GM21576 (cell line): ENCODE data around the gene CD22.

ENCODE experiments used
- ATAC-seq: cut with Tn5 transposase; IDR thresholded peaks from one replicate; pipeline ENCODE4 v1.9.1; 2021; ENCODE audit warnings: mild to moderate bottlenecking, moderate library complexity; ENCODE audit not compliant: unreplicated experiment

Gene CD22

GRCh38 chr19:35295792-35296462 is 33.1 kb upstream of the CD22 start:
- ATAC-seq: no peak

DNA sequence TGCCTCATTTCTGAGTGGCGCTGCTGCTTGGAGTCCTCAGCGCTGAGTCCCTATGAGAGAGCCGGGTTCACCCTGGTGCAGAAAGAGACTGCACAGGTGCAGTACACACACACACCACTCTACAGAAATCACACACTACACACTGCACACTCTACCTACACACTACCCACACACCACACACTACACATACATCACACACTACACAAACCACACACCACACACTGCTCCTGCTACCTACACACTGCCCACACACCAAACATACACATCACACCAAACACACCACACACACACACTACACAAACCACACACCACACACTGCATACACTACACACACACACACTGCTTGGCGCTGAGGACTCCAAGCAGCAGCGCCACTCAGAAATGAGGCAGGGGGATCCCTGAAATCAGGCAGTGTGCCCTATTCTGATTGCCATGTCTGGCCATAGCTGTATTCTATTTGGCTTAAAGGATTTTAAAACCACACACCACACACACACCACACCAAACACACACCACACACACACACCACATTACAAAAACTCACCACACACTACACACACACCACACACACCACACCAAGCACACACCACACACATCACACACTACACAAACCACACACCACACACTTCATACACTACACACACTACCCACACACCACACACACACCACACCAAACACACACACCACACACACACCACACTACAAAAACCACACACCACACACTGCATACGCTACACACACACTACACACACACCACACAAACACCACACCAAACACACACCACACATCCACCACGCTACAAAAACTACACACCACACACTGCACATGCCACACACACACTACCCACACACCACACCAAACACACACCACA is 32.1 kb upstream of the CD22 start:
- no peak for ATAC-seq

GRCh38 chr19:35297515-35297848 is 31.5 kb upstream of the CD22 start:
- no peak for ATAC-seq

- no peak for ATAC-seq
Measured at GRCh38 chr19:35297922-35298321, 31.1 kb upstream of the CD22 start.

DNA sequence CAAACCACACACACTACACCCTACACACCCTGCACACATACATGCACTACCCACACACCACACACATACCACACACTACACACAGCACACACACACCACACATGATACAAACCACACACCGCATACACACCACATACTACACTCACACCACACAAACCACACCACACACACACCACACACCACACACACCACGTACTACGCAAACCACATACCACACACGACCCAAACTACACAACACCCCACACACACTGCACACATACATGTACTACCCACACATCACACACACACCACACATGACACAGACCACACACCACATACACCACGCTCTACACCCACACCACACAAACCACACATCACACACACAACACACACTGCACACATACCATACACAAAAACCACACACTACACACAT is 30.4 kb upstream of the CD22 start:
- no peak for ATAC-seq

DNA sequence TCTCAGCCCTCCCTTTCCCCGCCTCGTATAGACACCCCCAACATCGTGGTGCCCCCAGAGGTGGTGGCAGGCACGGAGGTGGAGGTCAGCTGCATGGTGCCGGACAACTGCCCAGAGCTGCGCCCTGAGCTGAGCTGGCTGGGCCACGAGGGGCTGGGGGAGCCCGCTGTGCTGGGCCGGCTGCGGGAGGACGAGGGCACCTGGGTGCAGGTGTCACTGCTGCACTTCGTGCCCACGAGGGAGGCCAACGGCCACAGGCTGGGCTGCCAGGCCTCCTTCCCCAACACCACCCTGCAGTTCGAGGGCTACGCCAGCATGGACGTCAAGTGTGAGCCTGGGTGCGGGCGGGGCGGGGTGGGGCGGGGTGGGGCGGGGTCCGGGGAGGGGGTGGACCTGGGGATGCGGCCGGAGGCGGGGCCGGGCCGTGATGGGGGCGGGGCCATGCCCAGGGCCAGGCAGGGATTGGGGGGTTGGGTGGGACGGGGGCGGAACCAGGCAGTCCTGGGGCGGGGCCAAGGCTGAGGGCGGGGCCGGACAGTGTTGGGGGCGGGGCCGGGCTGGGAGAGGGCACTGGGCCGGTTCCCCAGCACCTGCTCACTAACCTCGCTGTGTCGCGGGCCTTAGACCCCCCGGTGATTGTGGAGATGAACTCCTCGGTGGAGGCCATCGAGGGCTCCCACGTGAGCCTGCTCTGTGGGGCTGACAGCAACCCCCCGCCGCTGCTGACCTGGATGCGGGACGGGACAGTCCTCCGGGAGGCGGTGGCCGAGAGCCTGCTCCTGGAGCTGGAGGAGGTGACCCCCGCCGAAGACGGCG is 29.3 kb upstream of the CD22 start:
- no peak for ATAC-seq

- no peak for ATAC-seq
Measured at GRCh38 chr19:35300339-35300649, 28.7 kb upstream of the CD22 start.

DNA sequence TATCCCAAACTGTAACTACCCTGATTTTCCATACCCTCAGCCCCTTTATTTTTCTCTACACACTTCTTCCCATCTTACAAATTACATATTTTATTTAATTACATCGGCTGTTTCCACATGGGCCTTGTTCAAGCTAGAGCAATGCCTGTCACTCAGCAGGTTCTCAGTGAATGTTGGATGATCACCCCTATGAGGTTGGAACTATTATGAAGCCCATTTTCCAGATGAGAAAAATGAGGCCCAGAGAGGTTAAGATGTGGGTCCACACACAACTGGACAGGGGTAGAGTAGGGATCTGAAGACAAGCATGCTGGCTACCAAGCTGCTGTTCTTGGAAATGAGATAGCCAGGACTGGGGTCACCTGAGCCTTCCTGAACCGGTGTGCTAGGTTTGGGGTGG is 27.0 kb upstream of the CD22 start:
- no peak for ATAC-seq

DNA sequence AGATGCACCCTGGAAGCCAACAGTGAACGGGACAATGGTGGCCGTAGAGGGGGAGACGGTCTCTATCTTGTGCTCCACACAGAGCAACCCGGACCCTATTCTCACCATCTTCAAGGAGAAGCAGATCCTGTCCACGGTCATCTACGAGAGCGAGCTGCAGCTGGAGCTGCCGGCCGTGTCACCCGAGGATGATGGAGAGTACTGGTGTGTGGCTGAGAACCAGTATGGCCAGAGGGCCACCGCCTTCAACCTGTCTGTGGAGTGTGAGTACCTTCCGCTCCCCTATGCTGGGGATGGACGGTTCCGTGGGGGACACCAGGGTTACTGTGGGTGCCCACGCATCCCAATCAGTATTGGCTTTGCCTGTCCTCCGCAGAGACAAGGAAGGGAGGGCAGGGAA is 26.5 kb upstream of the CD22 start:
- no peak for ATAC-seq

DNA sequence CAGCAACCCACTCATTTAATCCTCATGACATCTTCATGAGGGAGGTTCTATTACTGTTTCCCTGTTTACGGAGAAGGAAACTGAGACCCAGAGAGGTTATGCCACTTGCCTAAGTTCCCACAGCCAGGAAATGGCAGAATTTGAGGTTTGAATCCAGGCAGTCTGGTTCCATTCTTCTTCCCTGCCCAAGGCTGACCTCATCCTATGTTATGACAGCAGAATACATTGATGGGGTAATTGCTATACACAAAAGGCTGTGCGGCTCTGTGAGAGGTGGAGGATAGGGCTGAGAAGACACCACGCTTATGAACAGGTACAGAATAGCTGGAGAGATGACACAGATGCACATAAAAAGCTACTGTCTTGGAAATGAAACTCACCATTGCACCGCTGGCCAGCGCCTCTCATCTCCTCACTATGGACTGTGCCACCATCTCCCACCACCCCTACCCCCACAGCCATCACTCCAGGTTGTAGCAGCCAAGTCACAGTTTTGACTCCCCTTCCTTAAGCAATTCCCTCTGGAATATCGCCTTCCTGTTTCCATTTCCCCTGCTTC is 25.6 kb upstream of the CD22 start:
- ATAC-seq: no peak

- ATAC-seq: no peak
Measured at GRCh38 chr19:35304036-35304435, 25.0 kb upstream of the CD22 start.

GRCh38 chr19:35305181-35305580 is 23.8 kb upstream of the CD22 start:
- ATAC-seq: no peak

GRCh38 chr19:35306473-35307246 is 22.3 kb upstream of the CD22 start:
- ATAC-seq: no peak

DNA sequence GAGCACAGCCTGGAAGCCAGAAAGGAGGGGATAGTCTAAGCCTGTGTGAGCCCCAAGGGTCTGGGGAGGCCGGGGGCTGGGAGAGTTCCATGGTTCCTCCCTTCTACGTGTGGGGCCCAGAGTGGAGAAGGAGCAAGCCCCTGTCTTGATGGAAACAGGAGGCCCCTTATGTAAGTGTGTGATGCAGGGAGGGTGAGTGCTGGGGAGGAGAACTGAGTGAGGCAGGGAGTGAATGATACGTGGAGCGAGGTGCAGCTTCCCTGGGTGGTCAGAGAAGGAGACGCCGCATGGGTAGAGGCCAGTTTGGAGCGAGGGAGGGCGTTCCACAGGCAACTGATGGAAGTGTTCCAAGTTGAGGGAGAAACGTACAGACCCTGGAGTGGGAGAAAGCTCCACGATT is 21.1 kb upstream of the CD22 start:
- no peak for ATAC-seq

DNA sequence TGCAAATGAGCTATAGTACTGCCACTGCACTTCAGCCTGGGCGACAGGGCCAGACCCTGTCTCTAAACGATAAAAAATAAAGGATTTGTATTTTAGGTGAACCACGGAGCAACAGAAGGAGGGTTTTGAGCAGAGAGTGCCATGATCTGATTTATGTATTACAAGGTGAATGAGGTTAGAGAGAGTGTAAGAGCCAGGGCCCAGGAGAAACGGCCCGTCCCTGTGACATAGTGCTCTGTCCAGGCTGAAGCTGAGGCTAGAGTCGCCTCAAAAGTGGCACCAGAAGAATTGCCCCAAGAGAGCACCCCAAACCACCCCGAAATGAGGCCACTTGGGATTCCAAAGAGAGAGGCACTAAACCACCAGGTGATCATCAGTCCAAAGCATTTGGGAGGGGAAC is 20.1 kb upstream of the CD22 start:
- ATAC-seq: no peak

DNA sequence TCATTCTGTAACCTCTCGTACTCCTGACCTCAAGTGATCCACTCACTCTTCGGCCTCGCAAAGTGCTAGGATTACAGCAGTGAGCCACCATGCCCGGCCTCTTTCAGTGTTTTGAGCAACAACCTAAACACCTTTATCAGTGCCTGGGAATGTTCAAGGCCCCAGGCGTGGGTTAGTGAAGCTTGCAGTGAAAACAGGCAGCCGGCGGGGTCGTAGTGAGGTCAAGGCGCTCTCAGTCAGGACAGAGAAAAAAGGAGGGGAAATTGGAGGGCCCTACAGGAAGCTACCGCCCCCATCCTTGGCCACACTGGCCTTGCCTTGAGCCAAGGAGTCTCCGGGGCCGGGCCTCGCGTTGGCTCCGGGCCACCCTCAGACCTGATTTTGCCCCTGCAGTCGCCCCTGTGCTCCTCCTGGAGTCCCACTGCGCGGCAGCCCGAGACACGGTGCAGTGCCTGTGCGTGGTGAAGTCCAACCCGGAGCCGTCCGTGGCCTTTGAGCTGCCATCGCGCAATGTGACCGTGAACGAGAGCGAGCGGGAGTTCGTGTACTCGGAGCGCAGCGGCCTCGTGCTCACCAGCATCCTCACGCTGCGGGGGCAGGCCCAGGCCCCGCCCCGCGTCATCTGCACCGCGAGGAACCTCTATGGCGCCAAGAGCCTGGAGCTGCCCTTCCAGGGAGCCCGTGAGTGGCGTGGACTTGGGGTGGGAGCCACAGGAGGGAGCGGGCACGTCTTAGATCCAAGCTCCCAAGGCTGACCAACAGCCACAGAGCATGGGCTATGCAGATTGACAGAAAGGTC is 19.3 kb upstream of the CD22 start:
- no peak for ATAC-seq

DNA sequence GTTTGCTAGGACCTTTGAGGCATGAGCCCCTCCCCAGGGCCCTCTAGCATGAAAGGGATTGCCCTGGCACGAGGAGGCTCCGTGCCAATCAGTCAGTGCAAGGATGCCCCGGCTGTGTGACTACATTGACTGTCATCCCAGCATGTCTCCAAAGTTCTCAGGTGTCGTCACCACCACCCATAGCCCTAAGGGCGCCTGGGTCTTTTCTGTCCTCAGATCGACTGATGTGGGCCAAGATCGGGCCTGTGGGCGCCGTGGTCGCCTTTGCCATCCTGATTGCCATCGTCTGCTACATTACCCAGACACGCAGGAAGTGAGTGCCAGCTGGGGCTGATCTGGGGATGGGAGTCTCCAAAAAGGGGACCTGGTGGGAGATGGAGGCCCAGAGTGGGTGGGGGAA is 18.7 kb upstream of the CD22 start:
- ATAC-seq: no peak

DNA sequence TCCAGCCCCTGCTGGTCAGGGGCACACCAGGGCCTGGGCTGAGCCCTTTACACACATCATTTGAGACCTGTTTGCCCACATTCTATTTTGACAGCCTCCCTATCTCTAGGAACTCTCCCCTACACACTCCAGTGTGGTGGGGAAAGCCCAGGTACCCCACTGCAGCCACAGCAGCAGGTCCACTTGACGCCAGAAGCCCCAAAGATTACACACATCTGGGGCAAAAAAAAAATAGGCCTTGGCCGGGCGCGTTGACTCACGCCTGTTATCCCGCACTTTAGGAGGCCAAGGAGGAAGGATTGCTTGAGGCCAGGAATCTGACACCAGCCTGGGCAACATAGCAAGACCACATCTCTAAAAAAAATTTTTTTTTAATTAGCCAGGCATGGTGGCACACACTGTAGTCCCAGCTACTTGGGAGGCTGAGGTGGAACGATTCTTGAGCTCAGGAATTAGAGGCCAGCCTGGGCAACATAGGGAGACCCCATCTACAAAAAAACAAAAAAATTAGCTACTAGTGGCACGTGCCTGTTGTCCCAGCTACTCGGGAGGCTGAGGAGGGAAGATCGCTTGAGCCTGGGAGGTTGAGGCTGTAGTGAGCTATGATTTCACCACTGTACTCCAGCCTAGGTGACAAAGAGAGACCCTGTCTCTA is 18.0 kb upstream of the CD22 start:
- ATAC-seq: no peak

- no peak for ATAC-seq
Measured at GRCh38 chr19:35311901-35312665, 16.9 kb upstream of the CD22 start.
